WTC11 (cell line): ENCODE measurements around the gene NUDT3. TPM values are rescaled to one million over a fixed set of nuclear protein-coding genes. Genes with fewer than 3 reads are reported as not detected.

Experiments
- ATAC-seq: fragments of 200-7000 bp; cut with Tn5 transposase; 2 replicates; pipeline ENCODE4 v1.10.0; 2021; ENCODE audit warnings: mild to moderate bottlenecking, moderate library complexity
- CTCF ChIA-PET: fragments of 300-600 bp; sonication (Branson Sonifier 250); formaldehyde crosslinking; loops from one replicate; lab custom pipeline; 2021; ENCODE audit warnings: antibody characterized with exemption; lab: Charles Lee
- POLR2A ChIA-PET: fragments of 350-600 bp; sonication (Branson Sonifier 250); formaldehyde crosslinking; loops from one replicate; lab custom pipeline; 2021; ENCODE audit warnings: antibody characterized with exemption; lab: Charles Lee
- DNase-seq: peaks from one replicate; pipeline ENCODE4 v3.0.0; 2021; ENCODE audit warnings: low spot score
- H3K27ac Mint-ChIP-seq: 2 replicates; pipeline ENCODE4 v1.8.0; 2021; ENCODE audit warnings: mixed read lengths
- H3K27me3 Mint-ChIP-seq: 2 replicates; pipeline ENCODE4 v1.8.0; 2021; ENCODE audit warnings: low read depth, mild to moderate bottlenecking, moderate library complexity, mixed read lengths
- H3K36me3 Mint-ChIP-seq: 2 replicates; pipeline ENCODE4 v1.8.0; 2021; ENCODE audit warnings: mixed read lengths
- H3K4me1 Mint-ChIP-seq: 2 replicates; pipeline ENCODE4 v1.8.0; 2022; ENCODE audit warnings: mixed read lengths
- H3K4me3 Mint-ChIP-seq: 2 replicates; pipeline ENCODE4 v1.8.0; 2021; ENCODE audit warnings: mild to moderate bottlenecking, moderate library complexity, mixed read lengths
- H3K9me3 Mint-ChIP-seq: 2 replicates; pipeline ENCODE4 v1.8.0; 2021; ENCODE audit warnings: mixed read lengths
- ESRRA ChIP-seq: sonication (generic); formaldehyde crosslinking; IDR thresholded peaks from 2 replicates; pipeline ENCODE4 v1.8.1; 2022; ENCODE audit warnings: mild to moderate bottlenecking, missing genetic modification reagents, borderline replicate concordance
- GABPB1 ChIP-seq: sonication (generic); formaldehyde crosslinking; IDR thresholded peaks from 2 replicates; pipeline ENCODE4 v1.8.1; 2023; ENCODE audit warnings: mild to moderate bottlenecking, missing genetic modification reagents
- NFYB ChIP-seq: sonication (generic); formaldehyde crosslinking; conservative IDR thresholded peaks from 2 replicates; pipeline ENCODE4 v1.8.0; 2022; ENCODE audit warnings: low read depth, missing genetic modification reagents
- NR2C2 ChIP-seq: sonication (generic); formaldehyde crosslinking; IDR thresholded peaks from 2 replicates; pipeline ENCODE4 v1.8.0; 2022; ENCODE audit warnings: mild to moderate bottlenecking, missing genetic modification reagents
- SMAD4 ChIP-seq: sonication (generic); formaldehyde crosslinking; IDR thresholded peaks from 2 replicates; pipeline ENCODE4 v1.8.0; 2022; ENCODE audit warnings: mild to moderate bottlenecking, missing genetic modification reagents
- SP1 ChIP-seq: sonication (generic); formaldehyde crosslinking; conservative IDR thresholded peaks from 2 replicates; pipeline ENCODE4 v1.8.1; 2022; ENCODE audit warnings: missing genetic modification reagents
- total RNA-seq: library from RNA; stranded (reverse); gene quantifications from 3 replicates; pipeline ENCODE4 v1.2.3, GENCODE V29; 2021
- TF ChIP-seq, protein P1 (sequence below): sonication (generic); formaldehyde crosslinking; IDR thresholded peaks from 2 replicates; pipeline ENCODE4 v1.8.0; 2022; ENCODE audit warnings: mild to moderate bottlenecking, missing genetic modification reagents
- TF ChIP-seq, protein P2 (sequence below): sonication (generic); formaldehyde crosslinking; IDR thresholded peaks from 2 replicates; pipeline ENCODE4 v1.8.1; 2023; ENCODE audit warnings: mild to moderate bottlenecking, missing genetic modification reagents
- TF ChIP-seq, protein P3 (sequence below): sonication (generic); formaldehyde crosslinking; IDR thresholded peaks from 2 replicates; pipeline ENCODE4 v1.8.0; 2023; ENCODE audit warnings: mild to moderate bottlenecking, missing genetic modification reagents
- TF ChIP-seq, protein P4 (sequence below): sonication (generic); formaldehyde crosslinking; IDR thresholded peaks from 2 replicates; pipeline ENCODE4 v1.8.0; 2022; ENCODE audit warnings: mild to moderate bottlenecking, missing genetic modification reagents
- TF ChIP-seq, protein P5 (sequence below): fragments of 250-450 bp; sonication (Bioruptor Pico); IDR thresholded peaks from 2 replicates; pipeline ENCODE4 v1.9.0; 2021; ENCODE audit warnings: mild to moderate bottlenecking
- TF ChIP-seq, protein P6 (sequence below): sonication (generic); formaldehyde crosslinking; IDR thresholded peaks from 2 replicates; pipeline ENCODE4 v1.8.1; 2022; ENCODE audit warnings: low read depth, missing genetic modification reagents, borderline replicate concordance

NUDT3 gene
- total RNA-seq, 1 experiment from 2014 or later, result 30.0 TPM

DNA sequence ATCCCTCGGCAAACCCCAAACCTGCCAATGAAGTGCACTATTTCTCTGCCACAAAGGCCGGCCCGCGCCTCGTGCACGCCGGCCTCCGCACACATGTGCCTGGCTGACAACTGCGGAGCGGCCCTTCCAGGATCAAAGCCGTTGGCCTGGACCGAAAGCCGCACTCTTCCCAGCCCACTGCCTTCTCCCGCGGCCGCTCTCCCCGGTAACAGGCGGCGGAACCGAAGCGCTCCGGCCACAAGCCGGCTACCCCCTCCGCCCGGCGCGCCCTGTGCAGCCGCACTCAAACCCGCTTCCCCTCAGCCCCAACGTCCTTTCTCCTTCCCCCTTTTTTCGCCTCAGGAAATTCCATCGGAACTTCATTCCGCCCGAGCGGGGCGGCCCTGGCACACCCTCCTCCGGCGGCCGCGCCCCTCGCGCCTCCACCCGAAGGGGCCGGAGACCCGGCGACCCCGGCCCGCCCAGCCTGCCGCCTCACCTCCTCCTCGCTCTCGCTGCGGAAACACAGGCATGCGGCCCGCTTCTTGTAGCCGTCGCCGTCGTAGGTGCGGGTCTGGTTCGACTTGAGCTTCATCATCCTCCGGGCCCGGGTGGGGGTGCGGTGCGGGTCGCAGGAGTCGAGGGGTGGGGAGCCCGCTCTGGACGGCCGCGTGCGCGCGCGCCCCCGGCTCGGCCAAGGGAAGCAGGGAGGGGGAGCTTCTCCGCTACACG, 528 bp downstream of the NUDT3 start (continued):
- TF ChIP-seq SMAD4 (0 out of 2 replicates have a peak, but pooled peaks have one; percentile 51), ESRRA (CRISPR knock-in tag) (0 out of 2 replicates have a peak, but pooled peaks have one; percentile 36), GABPB1 (CRISPR knock-in tag) (peak; percentile 57; the same call in 1 of the 2 replicates), SP1 (CRISPR knock-in tag) (no peak; the same call in 1 of the 2 replicates), NR2C2 (peak; percentile 47; the same call in 1 of the 2 replicates)
- TF ChIP-seq, protein P1, sequence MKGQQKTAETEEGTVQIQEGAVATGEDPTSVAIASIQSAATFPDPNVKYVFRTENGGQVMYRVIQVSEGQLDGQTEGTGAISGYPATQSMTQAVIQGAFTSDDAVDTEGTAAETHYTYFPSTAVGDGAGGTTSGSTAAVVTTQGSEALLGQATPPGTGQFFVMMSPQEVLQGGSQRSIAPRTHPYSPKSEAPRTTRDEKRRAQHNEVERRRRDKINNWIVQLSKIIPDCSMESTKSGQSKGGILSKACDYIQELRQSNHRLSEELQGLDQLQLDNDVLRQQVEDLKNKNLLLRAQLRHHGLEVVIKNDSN (CRISPR knock-in tag), result peak; percentile 52; the same call in 1 of the 2 replicates
- TF ChIP-seq, protein P2, sequence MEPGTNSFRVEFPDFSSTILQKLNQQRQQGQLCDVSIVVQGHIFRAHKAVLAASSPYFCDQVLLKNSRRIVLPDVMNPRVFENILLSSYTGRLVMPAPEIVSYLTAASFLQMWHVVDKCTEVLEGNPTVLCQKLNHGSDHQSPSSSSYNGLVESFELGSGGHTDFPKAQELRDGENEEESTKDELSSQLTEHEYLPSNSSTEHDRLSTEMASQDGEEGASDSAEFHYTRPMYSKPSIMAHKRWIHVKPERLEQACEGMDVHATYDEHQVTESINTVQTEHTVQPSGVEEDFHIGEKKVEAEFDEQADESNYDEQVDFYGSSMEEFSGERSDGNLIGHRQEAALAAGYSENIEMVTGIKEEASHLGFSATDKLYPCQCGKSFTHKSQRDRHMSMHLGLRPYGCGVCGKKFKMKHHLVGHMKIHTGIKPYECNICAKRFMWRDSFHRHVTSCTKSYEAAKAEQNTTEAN, result 0 out of 2 replicates have a peak, but pooled peaks have one; percentile 59
- TF ChIP-seq, protein P3, sequence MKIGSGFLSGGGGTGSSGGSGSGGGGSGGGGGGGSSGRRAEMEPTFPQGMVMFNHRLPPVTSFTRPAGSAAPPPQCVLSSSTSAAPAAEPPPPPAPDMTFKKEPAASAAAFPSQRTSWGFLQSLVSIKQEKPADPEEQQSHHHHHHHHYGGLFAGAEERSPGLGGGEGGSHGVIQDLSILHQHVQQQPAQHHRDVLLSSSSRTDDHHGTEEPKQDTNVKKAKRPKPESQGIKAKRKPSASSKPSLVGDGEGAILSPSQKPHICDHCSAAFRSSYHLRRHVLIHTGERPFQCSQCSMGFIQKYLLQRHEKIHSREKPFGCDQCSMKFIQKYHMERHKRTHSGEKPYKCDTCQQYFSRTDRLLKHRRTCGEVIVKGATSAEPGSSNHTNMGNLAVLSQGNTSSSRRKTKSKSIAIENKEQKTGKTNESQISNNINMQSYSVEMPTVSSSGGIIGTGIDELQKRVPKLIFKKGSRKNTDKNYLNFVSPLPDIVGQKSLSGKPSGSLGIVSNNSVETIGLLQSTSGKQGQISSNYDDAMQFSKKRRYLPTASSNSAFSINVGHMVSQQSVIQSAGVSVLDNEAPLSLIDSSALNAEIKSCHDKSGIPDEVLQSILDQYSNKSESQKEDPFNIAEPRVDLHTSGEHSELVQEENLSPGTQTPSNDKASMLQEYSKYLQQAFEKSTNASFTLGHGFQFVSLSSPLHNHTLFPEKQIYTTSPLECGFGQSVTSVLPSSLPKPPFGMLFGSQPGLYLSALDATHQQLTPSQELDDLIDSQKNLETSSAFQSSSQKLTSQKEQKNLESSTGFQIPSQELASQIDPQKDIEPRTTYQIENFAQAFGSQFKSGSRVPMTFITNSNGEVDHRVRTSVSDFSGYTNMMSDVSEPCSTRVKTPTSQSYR (CRISPR knock-in tag), result peak; percentile 88
- TF ChIP-seq, protein P4, sequence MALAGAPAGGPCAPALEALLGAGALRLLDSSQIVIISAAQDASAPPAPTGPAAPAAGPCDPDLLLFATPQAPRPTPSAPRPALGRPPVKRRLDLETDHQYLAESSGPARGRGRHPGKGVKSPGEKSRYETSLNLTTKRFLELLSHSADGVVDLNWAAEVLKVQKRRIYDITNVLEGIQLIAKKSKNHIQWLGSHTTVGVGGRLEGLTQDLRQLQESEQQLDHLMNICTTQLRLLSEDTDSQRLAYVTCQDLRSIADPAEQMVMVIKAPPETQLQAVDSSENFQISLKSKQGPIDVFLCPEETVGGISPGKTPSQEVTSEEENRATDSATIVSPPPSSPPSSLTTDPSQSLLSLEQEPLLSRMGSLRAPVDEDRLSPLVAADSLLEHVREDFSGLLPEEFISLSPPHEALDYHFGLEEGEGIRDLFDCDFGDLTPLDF (CRISPR knock-in tag), result peak; percentile 77
- TF ChIP-seq, all 79 proteins: peak for 18

DNA sequence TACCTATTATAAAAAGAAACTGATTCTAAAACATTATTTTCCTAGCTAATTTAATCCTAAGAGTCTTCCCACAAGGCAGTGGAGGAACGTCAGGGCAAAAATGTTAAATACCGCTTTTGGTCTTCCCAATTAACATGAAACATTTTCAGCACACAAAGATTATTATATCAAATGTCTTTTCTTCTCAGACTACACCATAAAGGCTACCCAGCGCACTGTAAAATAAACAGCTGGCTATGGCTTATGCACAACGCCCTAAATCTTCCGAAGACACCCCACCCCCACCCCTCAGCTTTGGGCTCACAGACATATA, 1.0 kb downstream of the NUDT3 start:
- Mint-ChIP-seq H3K9me3 (peaks cover 10% of the 10 kb centered on the region), H3K4me3 (no peak overlapping the region), H3K36me3 (peaks cover 9% of the 10 kb centered on the region), H3K27me3 (no peaks in the 10 kb centered on the region; the same call in 1 of the 2 replicates), H3K27ac (no peak overlapping the region), H3K4me1 (peaks cover 18% of the 10 kb centered on the region)
- ChIA-PET CTCF (interaction anchor here (1.0 to 1.3 kb wide), 2 partner anchors 142 to 228 kb away, joined by 3 to 8 read pairs; no protein-coding TSS in a partner anchor), POLR2A (no interaction called here)
- ATAC-seq (no peak), DNase-seq (no peak)
- TF ChIP-seq NFYB (CRISPR knock-in tag), result no peak
- TF ChIP-seq, protein P5, sequence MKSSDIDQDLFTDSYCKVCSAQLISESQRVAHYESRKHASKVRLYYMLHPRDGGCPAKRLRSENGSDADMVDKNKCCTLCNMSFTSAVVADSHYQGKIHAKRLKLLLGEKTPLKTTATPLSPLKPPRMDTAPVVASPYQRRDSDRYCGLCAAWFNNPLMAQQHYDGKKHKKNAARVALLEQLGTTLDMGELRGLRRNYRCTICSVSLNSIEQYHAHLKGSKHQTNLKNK (CRISPR knock-in tag), result no peak

DNA sequence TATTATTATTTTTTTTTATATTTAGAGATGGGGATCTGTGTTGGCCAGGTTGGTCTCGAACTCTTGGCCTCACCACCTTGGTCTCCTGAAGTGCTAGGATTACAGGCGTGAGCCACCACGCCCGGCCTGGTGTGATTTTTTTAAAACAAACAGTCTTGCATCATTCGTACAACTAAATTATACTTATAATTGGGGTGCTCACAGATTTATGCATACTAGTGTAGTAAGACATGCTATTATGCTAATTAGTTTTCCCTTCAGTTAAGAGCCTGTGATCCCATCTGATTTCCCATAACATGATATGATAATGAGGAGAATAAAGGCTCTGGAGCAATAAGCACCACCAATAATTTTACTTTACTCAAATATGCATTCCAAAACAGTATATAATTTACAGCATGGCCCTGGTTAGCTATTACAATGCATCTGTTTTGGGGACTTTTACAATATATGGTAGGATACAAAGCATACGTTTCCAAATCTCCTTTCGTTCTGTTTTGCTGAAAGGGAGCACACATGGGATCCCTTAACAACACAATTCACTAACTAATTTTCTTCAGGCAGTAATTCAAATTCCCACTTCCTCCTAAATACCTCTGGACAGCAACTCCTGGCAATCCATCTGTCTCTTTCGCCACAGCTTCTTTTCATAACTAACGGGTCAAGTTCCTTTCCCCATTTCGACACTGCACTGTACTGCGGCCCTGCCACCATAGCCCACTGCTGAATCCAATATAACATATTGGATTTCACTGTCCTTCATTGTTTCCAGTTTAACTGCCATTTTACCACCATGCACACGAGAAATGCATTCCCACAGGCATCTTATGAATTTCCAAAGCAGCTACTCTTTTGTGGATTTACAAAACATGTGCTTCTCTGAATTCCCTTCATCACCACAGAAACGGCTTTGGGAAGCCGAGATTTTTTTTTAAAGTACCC, 1.7 kb downstream of the NUDT3 start:
- ChIA-PET CTCF (interaction anchor here (1.0 to 1.3 kb wide), 3 partner anchors 12 to 227 kb away, joined by 3 to 8 read pairs (median 3); no protein-coding TSS in a partner anchor), POLR2A (no interaction called here)
- Mint-ChIP-seq H3K27ac (no peak overlapping the region), H3K4me3 (no peak overlapping the region), H3K4me1 (peaks cover 24% of the 10 kb centered on the region), H3K9me3 (peaks cover 3% of the 10 kb centered on the region), H3K27me3 (no peaks in the 10 kb centered on the region), H3K36me3 (peaks cover 3% of the 10 kb centered on the region)
- TF ChIP-seq, protein P6, sequence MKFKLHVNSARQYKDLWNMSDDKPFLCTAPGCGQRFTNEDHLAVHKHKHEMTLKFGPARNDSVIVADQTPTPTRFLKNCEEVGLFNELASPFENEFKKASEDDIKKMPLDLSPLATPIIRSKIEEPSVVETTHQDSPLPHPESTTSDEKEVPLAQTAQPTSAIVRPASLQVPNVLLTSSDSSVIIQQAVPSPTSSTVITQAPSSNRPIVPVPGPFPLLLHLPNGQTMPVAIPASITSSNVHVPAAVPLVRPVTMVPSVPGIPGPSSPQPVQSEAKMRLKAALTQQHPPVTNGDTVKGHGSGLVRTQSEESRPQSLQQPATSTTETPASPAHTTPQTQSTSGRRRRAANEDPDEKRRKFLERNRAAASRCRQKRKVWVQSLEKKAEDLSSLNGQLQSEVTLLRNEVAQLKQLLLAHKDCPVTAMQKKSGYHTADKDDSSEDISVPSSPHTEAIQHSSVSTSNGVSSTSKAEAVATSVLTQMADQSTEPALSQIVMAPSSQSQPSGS, result no peak
- 0 out of 2 replicates have a peak, but pooled peaks have one; percentile 35 for TF ChIP-seq GABPB1 (CRISPR knock-in tag)
- DNase-seq, result no peak
- ATAC-seq, result no peak
